ENCODE data around the gene RMDN2. TPM values are rescaled to one million over a fixed set of nuclear protein-coding genes. Genes with fewer than 3 reads are reported as not detected.

Gene RMDN2
- total RNA-seq, 3 donors from 2014 or later, result 9.8 to 14.4 (median 11.5) TPM

- TF ChIP-seq POLR2AphosphoS5 (IDR thresholded peaks at IDR 0.05) (no peak), CTCF (IDR thresholded peaks at IDR 0.05) (no peak)
- intact Hi-C loops (cut with DNase I; ENCODE audit: low total_unique reads), result no loop called here
- no peak overlapping the region for H3K4me3 ChIP-seq
- H3K36me3 ChIP-seq, result no peaks in the 10 kb centered on the region
- no peaks in the 10 kb centered on the region for H3K27me3 ChIP-seq
- no peak overlapping the region for H3K27ac ChIP-seq
- H3K9me3 ChIP-seq, result no peaks in the 10 kb centered on the region
- DNase-seq (ENCODE audit: low spot score in 2 of 2), result no peak
- no peaks in the 10 kb centered on the region for H3K4me1 ChIP-seq
Observed at GRCh38 chr2:37896319-37896718, 28.8 kb upstream of the RMDN2 start.

GRCh38 chr2:37897511-37897910 is 27.6 kb upstream of the RMDN2 start:
- no peaks in the 10 kb centered on the region for H3K27me3 ChIP-seq
- TF ChIP-seq CTCF (IDR thresholded peaks at IDR 0.05) (no peak), POLR2A (IDR thresholded peaks at IDR 0.05) (no peak), POLR2AphosphoS5 (IDR thresholded peaks at IDR 0.05) (no peak)
- no peak overlapping the region for H3K4me3 ChIP-seq
- no peak for DNase-seq (ENCODE audit: low spot score in 2 of 2)
- no peak overlapping the region for H3K27ac ChIP-seq
- intact Hi-C loops (cut with DNase I; ENCODE audit: low total_unique reads), result no loop called here
- no peaks in the 10 kb centered on the region for H3K4me1 ChIP-seq
- no peaks in the 10 kb centered on the region for H3K9me3 ChIP-seq
- H3K36me3 ChIP-seq, result no peaks in the 10 kb centered on the region

GRCh38 chr2:37898448-37898847 is 26.6 kb upstream of the RMDN2 start:
- no peak overlapping the region for H3K4me3 ChIP-seq
- intact Hi-C loops (cut with DNase I; ENCODE audit: low total_unique reads), result no loop called here
- TF ChIP-seq CTCF (IDR thresholded peaks at IDR 0.05), result no peak
- TF ChIP-seq POLR2A (IDR thresholded peaks at IDR 0.05), result no peak
- no peak for TF ChIP-seq POLR2AphosphoS5 (IDR thresholded peaks at IDR 0.05)
- no peaks in the 10 kb centered on the region for H3K27me3 ChIP-seq
- no peaks in the 10 kb centered on the region for H3K9me3 ChIP-seq
- DNase-seq (ENCODE audit: low spot score in 2 of 2), result no peak
- H3K4me1 ChIP-seq, result no peaks in the 10 kb centered on the region
- no peaks in the 10 kb centered on the region for H3K36me3 ChIP-seq
- H3K27ac ChIP-seq, result no peak overlapping the region

DNA sequence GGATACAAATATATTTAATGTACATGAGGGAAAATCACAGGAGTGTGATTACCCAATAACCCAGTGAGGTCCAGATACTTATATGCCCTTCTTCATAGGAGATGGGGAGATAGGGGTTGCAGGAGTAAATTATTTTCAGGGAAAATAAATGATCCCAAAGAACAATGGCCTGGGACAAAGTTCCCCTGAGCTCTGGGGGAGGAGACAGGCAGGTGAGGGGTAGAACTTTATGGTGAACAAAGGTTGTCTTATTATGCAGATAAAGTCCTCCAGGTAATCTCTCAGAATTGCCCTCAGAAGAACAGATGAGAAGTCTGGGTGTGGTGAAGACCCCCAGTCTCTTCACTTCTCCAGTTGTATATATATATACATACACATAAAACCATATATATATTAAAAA is 22.1 kb upstream of the RMDN2 start:
- Histone ChIP-seq H3K4me3 (no peak overlapping the region), H3K27ac (no peak overlapping the region), H3K4me1 (no peaks in the 10 kb centered on the region), H3K27me3 (no peaks in the 10 kb centered on the region), H3K36me3 (no peaks in the 10 kb centered on the region), H3K9me3 (no peaks in the 10 kb centered on the region)
- TF ChIP-seq POLR2AphosphoS5 (IDR thresholded peaks at IDR 0.05), result no peak
- no peak for TF ChIP-seq POLR2A (IDR thresholded peaks at IDR 0.05)
- no peak for TF ChIP-seq CTCF (IDR thresholded peaks at IDR 0.05)
- intact Hi-C loops (cut with DNase I; ENCODE audit: low total_unique reads), result no loop called here
- no peak for DNase-seq (ENCODE audit: low spot score in 2 of 2)

DNA sequence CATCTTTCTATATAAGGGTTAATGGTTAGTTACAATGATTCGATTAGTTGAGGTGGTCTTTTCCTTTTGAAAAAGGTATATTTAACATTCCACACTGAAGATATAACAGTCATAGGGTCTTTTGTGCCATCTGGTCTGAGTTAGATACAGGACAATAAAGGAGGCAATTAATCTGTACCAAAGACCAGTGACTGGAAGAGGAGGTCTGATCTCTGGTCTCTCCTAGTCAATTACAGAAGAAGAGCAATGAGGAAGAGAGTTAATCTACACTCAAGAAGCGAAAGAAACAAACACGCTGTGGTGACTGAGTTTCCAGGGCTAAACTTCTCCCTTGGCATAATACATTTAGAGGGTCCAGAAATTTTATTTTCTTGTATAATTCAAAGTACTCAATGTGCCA is 20.7 kb upstream of the RMDN2 start:
- H3K27ac ChIP-seq, result no peak overlapping the region
- intact Hi-C loops (cut with DNase I; ENCODE audit: low total_unique reads), result no loop called here
- H3K27me3 ChIP-seq, result no peaks in the 10 kb centered on the region
- H3K9me3 ChIP-seq, result no peaks in the 10 kb centered on the region
- no peaks in the 10 kb centered on the region for H3K4me1 ChIP-seq
- no peak for DNase-seq (ENCODE audit: low spot score in 2 of 2)
- no peak overlapping the region for H3K4me3 ChIP-seq
- TF ChIP-seq POLR2A (IDR thresholded peaks at IDR 0.05) (no peak), CTCF (IDR thresholded peaks at IDR 0.05) (no peak), POLR2AphosphoS5 (IDR thresholded peaks at IDR 0.05) (no peak)
- H3K36me3 ChIP-seq, result no peaks in the 10 kb centered on the region

Measured in breast epithelium (tissue), 4 donors.